ENCODE results near the gene MEIS1. TPM values are rescaled to one million over a fixed set of nuclear protein-coding genes. Genes with fewer than 3 reads are reported as not detected.

The MEIS1 gene
- total and polyA plus RNA-seq, 2 experiments from 2014 or later = 0.16 to 0.28 TPM

- H3K36me3 ChIP-seq (ENCODE audit: insufficient read depth) = no peaks in the 10 kb centered on the region
- TF ChIP-seq CREB1 (CRISPR knock-in tag; IDR thresholded peaks at IDR 0.05; ENCODE audit: low read depth) = no peak
- H3K4me2 ChIP-seq = no peak overlapping the region
- H3K4me3 ChIP-seq = no peak overlapping the region
- no peaks in the 10 kb centered on the region for H3K79me2 ChIP-seq (replicated peaks; ENCODE audit: insufficient read depth)
- no peaks in the 10 kb centered on the region for H3K27me3 Mint-ChIP-seq (ENCODE audit: insufficient read depth, low read depth, poor library complexity)
- no peaks in the 10 kb centered on the region for H4K20me1 ChIP-seq (replicated peaks; ENCODE audit: insufficient read depth)
- no peak overlapping the region for H3K27ac ChIP-seq (ENCODE audit: low read depth)
- H3K27me3 ChIP-seq (ENCODE audit: insufficient read depth) = no peaks in the 10 kb centered on the region
- no peak overlapping the region for H3K27ac Mint-ChIP-seq
- no peaks in the 10 kb centered on the region for H3K36me3 Mint-ChIP-seq (ENCODE audit: low read depth)
- DNase-seq (ENCODE audit: low spot score) (no peak), ATAC-seq (no peak)
- peaks cover 25% of the 10 kb centered on the region for H3K4me1 ChIP-seq (ENCODE audit: insufficient read depth)
- H3K4me1 Mint-ChIP-seq = peaks cover 26% of the 10 kb centered on the region
- no peak overlapping the region for H2AFZ ChIP-seq
- no peak overlapping the region for H3K4me3 Mint-ChIP-seq
- H3F3A ChIP-seq (replicated peaks; ENCODE audit: low read depth) = no peaks in the 10 kb centered on the region
- H3K9me3 Mint-ChIP-seq = no peaks in the 10 kb centered on the region
- H3K9me2 ChIP-seq (ENCODE audit: insufficient read depth) = no peaks in the 10 kb centered on the region
Measured at GRCh38 chr2:66522611-66523376, 87.9 kb downstream of the MEIS1 start.

GRCh38 chr2:66523377-66523969 lies 88.5 kb downstream of the MEIS1 start:
- H3K4me3 Mint-ChIP-seq = no peak overlapping the region
- Histone ChIP-seq H3K36me3 (ENCODE audit: insufficient read depth) (no peaks in the 10 kb centered on the region), H3K9me2 (ENCODE audit: insufficient read depth) (no peaks in the 10 kb centered on the region), H3K4me2 (no peak overlapping the region), H3K4me1 (ENCODE audit: insufficient read depth) (peaks cover 25% of the 10 kb centered on the region), H3K27ac (ENCODE audit: low read depth) (no peak overlapping the region), H3F3A (replicated peaks; ENCODE audit: low read depth) (no peaks in the 10 kb centered on the region), H2AFZ (no peak overlapping the region), H3K27me3 (ENCODE audit: insufficient read depth) (no peaks in the 10 kb centered on the region), H4K20me1 (replicated peaks; ENCODE audit: insufficient read depth) (no peaks in the 10 kb centered on the region), H3K79me2 (replicated peaks; ENCODE audit: insufficient read depth) (no peaks in the 10 kb centered on the region), H3K4me3 (no peak overlapping the region)
- H3K4me1 Mint-ChIP-seq = peaks cover 26% of the 10 kb centered on the region
- H3K36me3 Mint-ChIP-seq (ENCODE audit: low read depth) = no peaks in the 10 kb centered on the region
- no peaks in the 10 kb centered on the region for H3K27me3 Mint-ChIP-seq (ENCODE audit: insufficient read depth, low read depth, poor library complexity)
- H3K27ac Mint-ChIP-seq = no peak overlapping the region
- ATAC-seq (no peak), DNase-seq (ENCODE audit: low spot score) (no peak)
- no peaks in the 10 kb centered on the region for H3K9me3 Mint-ChIP-seq
- no peak for TF ChIP-seq ETS1 (IDR thresholded peaks at IDR 0.05)
- no peak for TF ChIP-seq ZNF331 (CRISPR knock-in tag; IDR thresholded peaks at IDR 0.05; ENCODE audit: low read depth)
- no peak for TF ChIP-seq EZH2 (IDR thresholded peaks at IDR 0.05; ENCODE audit: low read depth, unreplicated experiment)
- no peak for TF ChIP-seq STAT1 (IDR thresholded peaks at IDR 0.05; ENCODE audit: unreplicated experiment)
- no peak for TF ChIP-seq EZH2phosphoT487 (IDR thresholded peaks at IDR 0.05; ENCODE audit: unreplicated experiment)
- no peak for TF ChIP-seq CREB1 (CRISPR knock-in tag; IDR thresholded peaks at IDR 0.05; ENCODE audit: low read depth)
- no peak for TF ChIP-seq POLR2AphosphoS5 (IDR thresholded peaks at IDR 0.05; ENCODE audit: low read depth)
- no peak for TF ChIP-seq ZNF114 (CRISPR knock-in tag; IDR thresholded peaks at IDR 0.05)
- no peak for TF ChIP-seq NANOG (IDR thresholded peaks at IDR 0.05; ENCODE audit: borderline replicate concordance)
- TF ChIP-seq JUNB (IDR thresholded peaks at IDR 0.05; ENCODE audit: unreplicated experiment) = no peak
- no peak for TF ChIP-seq REST (IDR thresholded peaks at IDR 0.05; ENCODE audit: unreplicated experiment)
- TF ChIP-seq CTCF (conservative IDR thresholded peaks at IDR 0.05; ENCODE audit: low read depth in 2 of 2) = no peak
